Measurements from ENCODE around the gene EPS15. TPM values are rescaled to one million over a fixed set of nuclear protein-coding genes. Genes with fewer than 3 reads are reported as not detected.
A peak's percentile ranks its signal among the peaks of the same experiment; 100 is the strongest.

The EPS15 gene
- total RNA-seq, 1 donor from 2014 or later, result 44.9 TPM

- no peaks in the 10 kb centered on the region for H3K36me3 ChIP-seq (ENCODE audit: control insufficient read depth in 3 of 3, insufficient read depth in 3 of 3, low read length in 3 of 3)
- H3K27me3 ChIP-seq (ENCODE audit: control insufficient read depth in 3 of 3, insufficient read depth in 3 of 3, low read length in 3 of 3), result no peaks in the 10 kb centered on the region
- no peaks in the 10 kb centered on the region for H3K4me1 ChIP-seq (ENCODE audit: control insufficient read depth in 3 of 3, insufficient read depth in 3 of 3, low read length in 3 of 3)
- H3K27ac ChIP-seq (ENCODE audit: low read depth, low read length), result no peak overlapping the region
- no peak overlapping the region for H3K4me3 ChIP-seq (ENCODE audit: low read length in 3 of 3)
- no peak overlapping the region for H3K9ac ChIP-seq (ENCODE audit: low read depth in 1 of 3, low read length in 3 of 3)
- H3K9me3 ChIP-seq (ENCODE audit: control insufficient read depth in 3 of 3, low read length in 3 of 3), result no peaks in the 10 kb centered on the region
Measured at GRCh38 chr1:51527144-51527543, 8.1 kb upstream of the EPS15 start.

- H3K36me3 ChIP-seq (ENCODE audit: control insufficient read depth in 3 of 3, insufficient read depth in 3 of 3, low read length in 3 of 3), result no peaks in the 10 kb centered on the region
- H3K4me1 ChIP-seq (ENCODE audit: control insufficient read depth in 3 of 3, insufficient read depth in 3 of 3, low read length in 3 of 3), result no peaks in the 10 kb centered on the region
- H3K9me3 ChIP-seq (ENCODE audit: control insufficient read depth in 3 of 3, low read length in 3 of 3), result no peaks in the 10 kb centered on the region
- no peak overlapping the region for H3K4me3 ChIP-seq (ENCODE audit: low read length in 3 of 3)
- H3K9ac ChIP-seq (ENCODE audit: low read depth in 1 of 3, low read length in 3 of 3), result no peak overlapping the region
- H3K27me3 ChIP-seq (ENCODE audit: control insufficient read depth in 3 of 3, insufficient read depth in 3 of 3, low read length in 3 of 3), result no peaks in the 10 kb centered on the region
- no peak overlapping the region for H3K27ac ChIP-seq (ENCODE audit: low read depth, low read length)
Measured at GRCh38 chr1:51526248-51526647, 7.2 kb upstream of the EPS15 start.

- no peaks in the 10 kb centered on the region for H3K4me1 ChIP-seq (ENCODE audit: control insufficient read depth in 3 of 3, insufficient read depth in 3 of 3, low read length in 3 of 3)
- H3K36me3 ChIP-seq (ENCODE audit: control insufficient read depth in 3 of 3, insufficient read depth in 3 of 3, low read length in 3 of 3), result no peaks in the 10 kb centered on the region
- H3K9ac ChIP-seq (ENCODE audit: low read depth in 1 of 3, low read length in 3 of 3), result no peak overlapping the region
- no peak overlapping the region for H3K27ac ChIP-seq (ENCODE audit: low read depth, low read length)
- no peaks in the 10 kb centered on the region for H3K27me3 ChIP-seq (ENCODE audit: control insufficient read depth in 3 of 3, insufficient read depth in 3 of 3, low read length in 3 of 3)
- no peak overlapping the region for H3K4me3 ChIP-seq (ENCODE audit: low read length in 3 of 3)
- H3K9me3 ChIP-seq (ENCODE audit: control insufficient read depth in 3 of 3, low read length in 3 of 3), result no peaks in the 10 kb centered on the region
Measured at GRCh38 chr1:51525295-51525694, 6.2 kb upstream of the EPS15 start.

- Histone ChIP-seq H3K27me3 (ENCODE audit: control insufficient read depth in 3 of 3, insufficient read depth in 3 of 3, low read length in 3 of 3) (no peaks in the 10 kb centered on the region), H3K4me3 (ENCODE audit: low read length in 3 of 3) (no peak overlapping the region), H3K27ac (ENCODE audit: low read depth, low read length) (no peak overlapping the region), H3K36me3 (ENCODE audit: control insufficient read depth in 3 of 3, insufficient read depth in 3 of 3, low read length in 3 of 3) (no peaks in the 10 kb centered on the region), H3K9ac (ENCODE audit: low read depth in 1 of 3, low read length in 3 of 3) (no peak overlapping the region), H3K9me3 (ENCODE audit: control insufficient read depth in 3 of 3, low read length in 3 of 3) (no peaks in the 10 kb centered on the region), H3K4me1 (ENCODE audit: control insufficient read depth in 3 of 3, insufficient read depth in 3 of 3, low read length in 3 of 3) (no peaks in the 10 kb centered on the region)
Measured at GRCh38 chr1:51524817-51525216, 5.8 kb upstream of the EPS15 start.

- H3K27me3 ChIP-seq (ENCODE audit: control insufficient read depth in 3 of 3, insufficient read depth in 3 of 3, low read length in 3 of 3), result no peaks in the 10 kb centered on the region
- H3K36me3 ChIP-seq (ENCODE audit: control insufficient read depth in 3 of 3, insufficient read depth in 3 of 3, low read length in 3 of 3), result no peaks in the 10 kb centered on the region
- no peaks in the 10 kb centered on the region for H3K4me1 ChIP-seq (ENCODE audit: control insufficient read depth in 3 of 3, insufficient read depth in 3 of 3, low read length in 3 of 3)
- H3K9ac ChIP-seq (ENCODE audit: low read depth in 1 of 3, low read length in 3 of 3), result no peak overlapping the region
- no peaks in the 10 kb centered on the region for H3K9me3 ChIP-seq (ENCODE audit: control insufficient read depth in 3 of 3, low read length in 3 of 3)
- H3K27ac ChIP-seq (ENCODE audit: low read depth, low read length), result no peak overlapping the region
- no peak overlapping the region for H3K4me3 ChIP-seq (ENCODE audit: low read length in 3 of 3)
Measured at GRCh38 chr1:51523931-51524330, 4.9 kb upstream of the EPS15 start.

- Histone ChIP-seq H3K9me3 (ENCODE audit: control insufficient read depth in 3 of 3, low read length in 3 of 3) (no peaks in the 10 kb centered on the region), H3K4me1 (ENCODE audit: control insufficient read depth in 3 of 3, insufficient read depth in 3 of 3, low read length in 3 of 3) (peaks cover 5 to 12% (median 11%) of the 10 kb centered on the region in 3 donors), H3K27ac (ENCODE audit: low read depth, low read length) (no peak overlapping the region), H3K27me3 (ENCODE audit: control insufficient read depth in 3 of 3, insufficient read depth in 3 of 3, low read length in 3 of 3) (no peaks in the 10 kb centered on the region), H3K36me3 (ENCODE audit: control insufficient read depth in 3 of 3, insufficient read depth in 3 of 3, low read length in 3 of 3) (no peaks in the 10 kb centered on the region), H3K4me3 (ENCODE audit: low read length in 3 of 3) (no peak overlapping the region), H3K9ac (ENCODE audit: low read depth in 1 of 3, low read length in 3 of 3) (no peak overlapping the region)
Measured at GRCh38 chr1:51520700-51521248, 1.7 kb upstream of the EPS15 start.

GRCh38 chr1:51519865-51520699, 1.0 kb upstream of the EPS15 start:
- H3K36me3 ChIP-seq (ENCODE audit: control insufficient read depth in 3 of 3, insufficient read depth in 3 of 3, low read length in 3 of 3), result no peaks in the 10 kb centered on the region
- H3K4me3 ChIP-seq (ENCODE audit: low read length in 3 of 3), result no peak overlapping the region
- H3K9ac ChIP-seq (ENCODE audit: low read depth in 1 of 3, low read length in 3 of 3), result no peak overlapping the region
- peak overlapping the region; percentile 58 for H3K27ac ChIP-seq (ENCODE audit: low read depth, low read length)
- H3K4me1 ChIP-seq (ENCODE audit: control insufficient read depth in 3 of 3, insufficient read depth in 3 of 3, low read length in 3 of 3), result peaks cover 5 to 19% (median 11%) of the 10 kb centered on the region in 3 donors
- no peaks in the 10 kb centered on the region for H3K9me3 ChIP-seq (ENCODE audit: control insufficient read depth in 3 of 3, low read length in 3 of 3)
- H3K27me3 ChIP-seq (ENCODE audit: control insufficient read depth in 3 of 3, insufficient read depth in 3 of 3, low read length in 3 of 3), result no peaks in the 10 kb centered on the region

- no peaks in the 10 kb centered on the region for H3K9me3 ChIP-seq (ENCODE audit: control insufficient read depth in 3 of 3, low read length in 3 of 3)
- peak overlapping the region; percentile 89 to 97 (median 94) for H3K9ac ChIP-seq (ENCODE audit: low read depth in 1 of 3, low read length in 3 of 3)
- H3K27ac ChIP-seq (ENCODE audit: low read depth, low read length), result peak overlapping the region; percentile 93
- no peaks in the 10 kb centered on the region for H3K36me3 ChIP-seq (ENCODE audit: control insufficient read depth in 3 of 3, insufficient read depth in 3 of 3, low read length in 3 of 3)
- H3K27me3 ChIP-seq (ENCODE audit: control insufficient read depth in 3 of 3, insufficient read depth in 3 of 3, low read length in 3 of 3), result no peaks in the 10 kb centered on the region
- peak overlapping the region; percentile 79 to 93 (median 81) for H3K4me3 ChIP-seq (ENCODE audit: low read length in 3 of 3)
- peaks cover 15 to 29% (median 18%) of the 10 kb centered on the region in 3 donors for H3K4me1 ChIP-seq (ENCODE audit: control insufficient read depth in 3 of 3, insufficient read depth in 3 of 3, low read length in 3 of 3)
Measured at GRCh38 chr1:51518586-51519047, 449 bp downstream of the EPS15 start.

GRCh38 chr1:51518033-51518585, 957 bp downstream of the EPS15 start:
- H3K27ac ChIP-seq (ENCODE audit: low read depth, low read length), result peak overlapping the region; percentile 93
- H3K4me3 ChIP-seq (ENCODE audit: low read length in 3 of 3), result peak overlapping the region; percentile 79 to 93 (median 81)
- H3K4me1 ChIP-seq (ENCODE audit: control insufficient read depth in 3 of 3, insufficient read depth in 3 of 3, low read length in 3 of 3), result peaks cover 16 to 34% (median 18%) of the 10 kb centered on the region in 3 donors
- H3K9me3 ChIP-seq (ENCODE audit: control insufficient read depth in 3 of 3, low read length in 3 of 3), result no peaks in the 10 kb centered on the region
- no peaks in the 10 kb centered on the region for H3K27me3 ChIP-seq (ENCODE audit: control insufficient read depth in 3 of 3, insufficient read depth in 3 of 3, low read length in 3 of 3)
- H3K36me3 ChIP-seq (ENCODE audit: control insufficient read depth in 3 of 3, insufficient read depth in 3 of 3, low read length in 3 of 3), result no peaks in the 10 kb centered on the region
- H3K9ac ChIP-seq (ENCODE audit: low read depth in 1 of 3, low read length in 3 of 3), result peak overlapping the region; percentile 89 to 97 (median 94)

Data from skeletal muscle tissue (tissue), 4 donors.